GM13977 (cell line): Measurements from ENCODE around the gene SPATA20.

Source experiments
- DNase-seq: peaks from one replicate; pipeline ENCODE4 v3.0.0; 2012; ENCODE audit warnings: low spot score
- in situ Hi-C: fragments of 300-500 bp; cut with MboI; formaldehyde crosslinking; loops from one replicate; pipeline ENCODE4 v1.12.0; 2022; ENCODE audit warnings: low sequenced_read_pairs, low pct_unique_long_range_greater_than_20kb, mixed read lengths, inconsistent platforms; ENCODE audit not compliant: unreplicated experiment
- TF ChIP-seq, protein P1 (sequence below): IDR thresholded peaks from 2 replicates; pipeline ENCODE4 v1.5.1; 2012; ENCODE audit warnings: mild to moderate bottlenecking, control low read depth; ENCODE audit not compliant: insufficient read depth; ENCODE audit errors: extremely low read depth, missing control alignments

SPATA20 gene

DNA sequence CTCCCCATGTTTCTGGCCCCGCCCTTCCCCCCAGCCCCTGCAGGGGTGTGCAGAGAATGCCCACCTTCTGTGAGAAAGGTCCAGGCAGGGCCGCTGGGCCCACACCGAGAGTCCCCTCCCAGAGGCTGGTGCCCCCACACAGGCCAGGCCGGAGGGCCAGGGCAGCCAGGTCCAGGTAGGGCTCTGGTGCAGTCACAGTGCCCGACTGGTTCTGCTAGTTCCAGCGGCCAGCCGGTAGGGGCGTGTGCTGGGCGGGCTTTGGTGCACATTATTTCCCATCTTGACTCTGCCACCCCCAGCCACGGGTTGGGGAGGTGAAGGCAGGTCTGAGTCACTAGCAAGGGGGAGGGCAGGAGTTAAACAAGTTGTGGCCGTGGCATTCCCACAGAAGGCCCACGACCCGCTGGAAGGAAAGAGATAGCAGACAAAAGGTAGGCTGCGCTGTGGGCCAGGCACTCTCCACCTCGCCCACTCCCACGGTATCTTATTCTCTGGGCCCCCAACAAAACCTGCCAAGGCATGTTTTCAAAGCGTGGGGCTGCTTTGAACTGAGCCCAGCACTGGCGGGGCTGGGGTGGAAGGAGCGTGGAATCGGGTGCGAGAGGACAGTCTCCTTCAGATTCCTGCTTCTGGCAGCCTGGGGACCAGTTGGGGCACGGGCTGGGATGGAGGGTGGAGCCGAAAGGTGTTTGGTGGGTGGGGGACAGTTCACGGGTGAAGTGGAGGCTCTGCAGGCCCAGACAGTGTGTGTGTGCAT, 12.6 kb upstream of the SPATA20 start:
- in situ Hi-C loops = no loop called here
- TF ChIP-seq, protein P1, sequence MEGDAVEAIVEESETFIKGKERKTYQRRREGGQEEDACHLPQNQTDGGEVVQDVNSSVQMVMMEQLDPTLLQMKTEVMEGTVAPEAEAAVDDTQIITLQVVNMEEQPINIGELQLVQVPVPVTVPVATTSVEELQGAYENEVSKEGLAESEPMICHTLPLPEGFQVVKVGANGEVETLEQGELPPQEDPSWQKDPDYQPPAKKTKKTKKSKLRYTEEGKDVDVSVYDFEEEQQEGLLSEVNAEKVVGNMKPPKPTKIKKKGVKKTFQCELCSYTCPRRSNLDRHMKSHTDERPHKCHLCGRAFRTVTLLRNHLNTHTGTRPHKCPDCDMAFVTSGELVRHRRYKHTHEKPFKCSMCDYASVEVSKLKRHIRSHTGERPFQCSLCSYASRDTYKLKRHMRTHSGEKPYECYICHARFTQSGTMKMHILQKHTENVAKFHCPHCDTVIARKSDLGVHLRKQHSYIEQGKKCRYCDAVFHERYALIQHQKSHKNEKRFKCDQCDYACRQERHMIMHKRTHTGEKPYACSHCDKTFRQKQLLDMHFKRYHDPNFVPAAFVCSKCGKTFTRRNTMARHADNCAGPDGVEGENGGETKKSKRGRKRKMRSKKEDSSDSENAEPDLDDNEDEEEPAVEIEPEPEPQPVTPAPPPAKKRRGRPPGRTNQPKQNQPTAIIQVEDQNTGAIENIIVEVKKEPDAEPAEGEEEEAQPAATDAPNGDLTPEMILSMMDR = no peak
- no peak for DNase-seq

DNA sequence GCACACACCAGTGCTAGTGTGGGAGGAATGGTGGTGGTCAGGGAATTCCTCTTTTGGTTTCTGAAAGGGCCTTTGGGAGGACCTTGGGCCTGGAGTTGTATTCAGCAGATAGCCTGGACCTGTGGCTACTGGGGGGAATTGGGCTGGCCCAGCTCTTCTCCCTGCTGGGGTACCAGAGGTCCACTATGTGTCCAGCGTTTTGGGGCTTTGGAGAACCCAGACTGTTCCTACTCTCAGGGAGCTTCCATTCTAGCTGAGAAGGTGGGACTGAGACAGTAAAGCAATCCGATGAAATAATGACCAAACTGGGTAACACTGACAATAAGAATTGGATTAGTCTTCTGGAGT, 12.0 kb upstream of the SPATA20 start:
- DNase-seq = no peak

DNA sequence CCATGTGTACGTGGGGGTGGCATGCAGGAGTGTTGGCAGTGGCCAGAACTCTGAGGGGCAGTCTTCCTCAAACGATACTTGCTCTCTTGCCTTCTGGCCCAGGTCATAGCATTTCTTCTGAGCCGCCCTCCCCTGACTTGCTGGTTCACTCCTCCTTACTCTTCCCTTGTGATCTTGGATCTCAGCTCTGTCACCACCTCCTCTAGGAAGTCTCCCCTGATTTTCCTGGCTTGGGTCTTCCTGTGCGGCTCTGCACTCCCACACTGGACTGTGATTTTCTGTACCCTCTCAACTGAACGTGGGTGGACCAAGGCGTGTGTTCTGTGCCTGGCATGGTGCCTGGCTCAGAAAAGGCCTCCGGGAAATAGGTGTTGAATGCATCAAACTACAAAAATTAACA, 11.6 kb upstream of the SPATA20 start:
- DNase-seq = no peak
- TF ChIP-seq, protein P1 = no peak
- in situ Hi-C loops = no loop called here

More for the DNA sequence above, 12.0 kb upstream of the SPATA20 start:
- TF ChIP-seq, protein P1 = no peak
- in situ Hi-C loops = no loop called here

DNA sequence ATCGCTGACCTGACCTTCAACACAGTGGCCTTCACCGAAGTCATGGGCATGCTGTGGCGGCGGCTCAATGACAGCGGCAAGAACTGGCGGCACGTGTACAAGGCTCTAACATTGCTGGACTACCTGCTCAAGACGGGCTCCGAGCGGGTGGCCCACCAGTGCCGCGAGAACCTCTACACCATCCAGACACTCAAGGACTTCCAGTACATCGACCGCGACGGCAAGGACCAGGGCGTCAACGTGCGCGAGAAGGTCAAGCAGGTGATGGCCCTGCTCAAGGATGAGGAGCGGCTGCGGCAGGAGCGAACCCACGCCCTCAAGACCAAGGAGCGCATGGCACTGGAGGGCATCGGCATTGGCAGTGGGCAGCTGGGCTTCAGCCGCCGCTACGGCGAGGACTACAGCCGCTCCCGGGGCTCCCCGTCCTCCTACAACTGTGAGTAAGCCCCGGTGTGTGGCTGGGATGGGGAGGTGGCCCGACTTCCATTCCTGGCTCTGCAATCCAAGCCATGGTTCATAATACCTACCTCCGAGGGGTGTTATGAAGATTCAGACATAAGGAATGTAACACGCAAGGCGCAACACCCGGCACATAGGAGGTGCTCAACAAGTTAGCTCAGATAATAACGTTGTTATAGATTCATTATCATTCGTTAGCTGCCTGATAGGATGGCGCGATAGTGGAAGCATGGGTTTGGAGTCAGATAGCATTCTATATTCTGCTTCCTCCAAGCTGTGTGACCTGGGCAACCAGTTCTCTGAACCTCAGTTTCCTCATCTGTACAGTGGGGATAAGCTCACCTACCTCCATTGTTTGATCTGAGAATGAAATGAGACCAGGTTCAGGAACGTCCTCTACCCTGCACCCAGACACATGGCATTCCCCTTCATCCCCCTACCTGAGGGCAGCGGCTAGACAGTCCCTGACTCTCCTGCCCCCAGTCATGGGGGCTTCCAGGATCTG, 10.0 kb upstream of the SPATA20 start:
- TF ChIP-seq, protein P1 = no peak
- no peak for DNase-seq
- in situ Hi-C loops = no loop called here

DNA sequence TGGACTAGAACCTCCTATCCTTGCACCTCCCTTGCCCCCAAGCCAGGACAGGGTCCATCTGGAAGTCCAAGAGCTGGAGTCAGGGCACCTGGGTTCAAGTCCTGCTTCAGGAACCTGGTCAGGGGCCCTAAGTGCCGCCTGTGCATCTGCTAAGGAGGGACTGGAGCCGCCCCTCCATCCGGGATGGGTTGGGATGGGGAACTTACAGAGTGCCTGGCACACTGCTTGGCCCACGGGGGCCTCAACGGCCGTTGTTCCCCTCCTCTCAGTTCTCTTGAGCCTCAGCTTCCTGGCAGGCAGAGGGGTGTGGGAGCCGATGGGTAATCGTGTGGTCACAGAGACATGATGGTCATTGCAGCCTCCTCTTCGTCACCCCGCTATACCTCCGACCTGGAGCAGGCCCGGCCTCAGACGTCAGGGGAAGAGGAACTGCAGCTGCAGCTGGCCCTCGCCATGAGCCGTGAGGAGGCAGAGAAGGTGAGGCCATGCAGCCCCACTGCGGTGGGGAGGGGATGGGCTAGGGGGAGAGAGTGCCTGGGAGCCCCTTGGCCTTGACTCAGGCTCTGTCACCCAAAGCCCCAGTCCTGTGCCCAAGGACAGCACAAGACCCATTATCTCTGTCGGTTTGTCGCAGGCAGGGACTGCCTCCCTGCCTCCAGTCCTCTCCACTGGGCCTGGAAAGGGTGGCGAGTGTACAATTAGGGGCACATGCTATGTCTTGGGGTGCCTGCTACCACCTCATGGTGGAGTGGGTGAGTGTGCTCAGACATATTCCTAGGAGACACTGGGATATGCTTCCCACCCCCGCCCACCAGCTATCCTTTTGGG, 9.0 kb upstream of the SPATA20 start:
- no peak for DNase-seq
- TF ChIP-seq, protein P1 = no peak
- in situ Hi-C loops = no loop called here

DNA sequence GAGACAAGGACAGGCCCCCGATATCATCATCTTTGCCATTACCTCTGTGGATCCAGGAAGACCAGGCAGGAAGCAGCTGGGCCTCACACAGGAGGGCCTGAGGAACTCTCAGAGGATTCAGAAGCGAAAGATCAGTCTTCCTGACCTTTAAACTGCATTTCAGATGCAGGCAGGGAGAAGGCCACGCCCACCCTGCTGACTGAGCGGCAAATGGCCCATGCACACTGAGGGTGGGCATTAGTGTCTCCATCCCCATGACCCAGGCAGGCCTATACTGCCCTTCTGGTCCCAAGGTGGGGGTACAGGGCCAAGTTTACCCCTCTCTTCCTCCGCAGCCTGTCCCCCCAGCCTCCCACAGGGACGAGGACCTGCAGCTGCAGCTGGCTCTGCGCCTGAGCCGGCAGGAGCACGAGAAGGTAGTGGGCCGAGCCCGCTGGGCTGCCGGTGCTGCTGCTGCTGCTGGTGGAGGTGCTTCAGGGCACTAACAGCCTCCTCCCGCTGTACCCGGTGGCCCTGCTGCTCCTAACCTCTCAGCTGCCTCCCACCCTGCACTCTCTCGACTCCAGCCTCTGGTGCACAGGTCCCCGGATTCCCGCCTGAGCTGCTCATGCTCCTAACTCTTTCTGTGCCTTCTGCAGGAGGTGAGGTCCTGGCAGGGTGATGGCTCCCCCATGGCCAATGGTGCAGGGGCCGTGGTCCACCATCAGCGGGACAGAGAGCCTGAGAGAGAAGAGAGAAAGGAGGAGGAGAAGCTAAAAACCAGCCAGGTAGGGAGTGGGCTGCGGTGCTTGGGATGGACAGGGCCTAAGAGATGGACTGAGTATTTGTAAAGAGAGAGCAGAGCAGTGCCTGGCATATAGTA, 8.2 kb upstream of the SPATA20 start:
- TF ChIP-seq, protein P1 = no peak
- no peak for DNase-seq
- in situ Hi-C loops = no loop called here
